Prostate gland (tissue), 2 donors: ENCODE data around the gene C1orf159. TPM values are rescaled to one million over a fixed set of nuclear protein-coding genes. Genes with fewer than 3 reads are reported as not detected.

Experiments
- DNase-seq: peaks from one replicate; pipeline ENCODE4 v3.0.0-alpha.2; 2019; ENCODE audit warnings: low spot score
- H3K27ac ChIP-seq, 2 donors: fragments of 200-600 bp; sonication (generic); 2 replicates each; pipeline ENCODE4 v1.5.1; 2017 to 2019
- H3K27me3 ChIP-seq: fragments of 200-600 bp; sonication (generic); replicated peaks from 2 replicates; pipeline ENCODE4 v1.5.1; 2019; ENCODE audit not compliant: insufficient read depth
- H3K36me3 ChIP-seq, 2 donors: fragments of 200-600 bp; sonication (generic); 1 replicate in 1 of 2; 2 replicates in 1 of 2; pipeline versions ENCODE4 v1.5.1 to v1.8.1; 2017 to 2019
- H3K4me1 ChIP-seq: fragments of 200-600 bp; sonication (generic); replicated peaks from 2 replicates; pipeline ENCODE4 v1.5.1; 2019
- H3K4me3 ChIP-seq, 2 donors: fragments of 200-600 bp; sonication (generic); 2 replicates each; pipeline ENCODE4 v1.5.1; 2017 to 2019
- H3K9me3 ChIP-seq: fragments of 200-600 bp; sonication (generic); 2 replicates; pipeline ENCODE4 v1.5.1; 2017
- POLR2A ChIP-seq: fragments of 450-650 bp; IDR thresholded peaks from one replicate; pipeline ENCODE4 v1.6.1; 2016; ENCODE audit warnings: antibody characterized with exemption, mild to moderate bottlenecking
- POLR2AphosphoS5 ChIP-seq: sonication (generic); formaldehyde crosslinking; IDR thresholded peaks from one replicate; pipeline ENCODE4 v1.6.1; 2017; ENCODE audit warnings: antibody characterized with exemption
- WGBS: methylation state at CpG from one replicate; pipeline ENCODE4 v1.1.5; 2018; 5-methylcytosine and 5-hydroxymethylcytosine counted together
- intact Hi-C: fragments of 100-400 bp; cut with DNase I; formaldehyde crosslinking; loops from one replicate; pipeline ENCODE4 v1.14.2; 2022
- total RNA-seq, 2 donors: library from RNA; depleted of rRNA; stranded (reverse); fragments of >200 nt; gene quantifications; one replicate each; pipeline ENCODE4 v1.1.0, GENCODE V29; 2016
- TF ChIP-seq, protein P1 (sequence below), 4 experiments: fragments of 200-600 bp in 2 of 4; fragments of 450-650 bp in 2 of 4; sonication (generic) in 2 of 4; IDR thresholded peaks; 1 replicate in 3 of 4; 2 replicates in 1 of 4; pipeline ENCODE4 v1.5.1; 2016 to 2019; ENCODE audit warnings: antibody characterized with exemption in 4 of 4, mild to moderate bottlenecking in 2 of 4, moderate library complexity in 2 of 4

Gene C1orf159
- total RNA-seq, 2 donors from 2014 or later = 20.0 to 26.4 TPM

DNA sequence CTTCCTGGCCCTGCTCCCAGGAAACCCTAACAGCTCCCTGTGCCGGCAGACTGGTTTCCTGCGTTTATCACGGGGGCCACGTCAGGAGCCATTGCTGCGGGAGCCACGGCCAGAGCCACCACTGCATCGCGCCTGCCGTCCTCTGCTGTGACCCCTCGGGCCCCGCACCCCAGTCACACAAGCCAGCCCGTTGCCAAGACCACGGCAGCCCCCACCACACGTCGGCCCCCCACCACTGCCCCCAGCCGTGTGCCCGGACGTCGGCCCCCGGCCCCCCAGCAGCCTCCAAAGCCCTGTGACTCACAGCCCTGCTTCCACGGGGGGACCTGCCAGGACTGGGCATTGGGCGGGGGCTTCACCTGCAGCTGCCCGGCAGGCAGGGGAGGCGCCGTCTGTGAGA lies 67.9 kb downstream of the C1orf159 start:
- H3K27me3 ChIP-seq = no peaks in the 10 kb centered on the region
- no peaks in the 10 kb centered on the region for H3K9me3 ChIP-seq
- H3K27ac ChIP-seq = no peak overlapping the region
- H3K4me1 ChIP-seq = no peaks in the 10 kb centered on the region
- intact Hi-C loops = no loop called here
- H3K36me3 ChIP-seq = no peaks in the 10 kb centered on the region
- WGBS = 86% methylated on average over 25 of the region's 25 CpGs
- no peak for DNase-seq
- TF ChIP-seq POLR2A (no peak), POLR2AphosphoS5 (no peak)
- TF ChIP-seq, protein P1, sequence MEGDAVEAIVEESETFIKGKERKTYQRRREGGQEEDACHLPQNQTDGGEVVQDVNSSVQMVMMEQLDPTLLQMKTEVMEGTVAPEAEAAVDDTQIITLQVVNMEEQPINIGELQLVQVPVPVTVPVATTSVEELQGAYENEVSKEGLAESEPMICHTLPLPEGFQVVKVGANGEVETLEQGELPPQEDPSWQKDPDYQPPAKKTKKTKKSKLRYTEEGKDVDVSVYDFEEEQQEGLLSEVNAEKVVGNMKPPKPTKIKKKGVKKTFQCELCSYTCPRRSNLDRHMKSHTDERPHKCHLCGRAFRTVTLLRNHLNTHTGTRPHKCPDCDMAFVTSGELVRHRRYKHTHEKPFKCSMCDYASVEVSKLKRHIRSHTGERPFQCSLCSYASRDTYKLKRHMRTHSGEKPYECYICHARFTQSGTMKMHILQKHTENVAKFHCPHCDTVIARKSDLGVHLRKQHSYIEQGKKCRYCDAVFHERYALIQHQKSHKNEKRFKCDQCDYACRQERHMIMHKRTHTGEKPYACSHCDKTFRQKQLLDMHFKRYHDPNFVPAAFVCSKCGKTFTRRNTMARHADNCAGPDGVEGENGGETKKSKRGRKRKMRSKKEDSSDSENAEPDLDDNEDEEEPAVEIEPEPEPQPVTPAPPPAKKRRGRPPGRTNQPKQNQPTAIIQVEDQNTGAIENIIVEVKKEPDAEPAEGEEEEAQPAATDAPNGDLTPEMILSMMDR (IDR thresholded peaks at IDR 0.05) = no peak
- H3K4me3 ChIP-seq = no peak overlapping the region

DNA sequence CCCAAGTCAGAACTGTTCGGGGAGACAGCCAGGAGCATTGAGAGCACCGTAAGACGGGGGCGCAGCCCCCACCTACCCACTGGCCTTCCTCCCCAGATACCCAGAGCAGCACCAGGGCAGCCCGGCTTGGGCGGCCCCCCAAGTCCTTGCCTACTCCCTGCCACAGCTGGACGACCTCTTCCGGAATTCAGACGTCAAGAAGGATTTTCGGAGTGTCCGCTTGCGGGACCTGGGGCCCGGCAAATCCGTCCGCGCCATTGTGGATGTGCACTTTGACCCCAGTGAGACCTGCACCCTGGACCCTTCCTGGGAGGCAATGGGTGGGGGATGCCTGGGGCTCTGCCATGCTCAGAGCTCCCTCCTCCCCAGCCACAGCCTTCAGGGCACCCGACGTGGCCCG lies 68.5 kb downstream of the C1orf159 start:
- 95% methylated on average over 19 of the region's 19 CpGs for WGBS
- intact Hi-C loops = no loop called here
- no peak overlapping the region for H3K27ac ChIP-seq
- TF ChIP-seq, protein P1 (IDR thresholded peaks at IDR 0.05) = no peak
- H3K36me3 ChIP-seq = no peaks in the 10 kb centered on the region
- H3K9me3 ChIP-seq = no peaks in the 10 kb centered on the region
- no peak overlapping the region for H3K4me3 ChIP-seq
- no peak for DNase-seq
- no peaks in the 10 kb centered on the region for H3K27me3 ChIP-seq
- no peaks in the 10 kb centered on the region for H3K4me1 ChIP-seq

DNA sequence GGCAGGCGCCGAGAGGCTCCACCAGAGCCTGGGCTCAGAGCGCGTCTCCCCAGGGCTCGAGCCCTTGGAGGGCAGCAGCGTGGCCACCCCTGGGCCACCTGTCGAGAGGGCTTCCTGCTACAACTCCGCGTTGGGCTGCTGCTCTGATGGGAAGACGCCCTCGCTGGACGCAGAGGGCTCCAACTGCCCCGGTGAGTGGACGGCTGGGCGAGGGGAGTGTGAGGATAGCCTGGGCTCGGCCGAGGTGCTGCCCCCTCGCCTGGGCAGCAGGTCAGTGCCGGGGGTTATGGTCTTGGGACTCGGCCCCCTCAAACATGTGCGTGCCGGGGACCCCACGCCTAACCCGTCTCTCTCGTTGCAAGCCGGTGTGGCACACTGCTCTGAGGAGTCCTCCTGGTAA lies 69.1 kb downstream of the C1orf159 start:
- Histone ChIP-seq H3K4me1 (no peaks in the 10 kb centered on the region), H3K27me3 (no peaks in the 10 kb centered on the region), H3K27ac (no peak overlapping the region), H3K36me3 (no peaks in the 10 kb centered on the region), H3K4me3 (no peak overlapping the region), H3K9me3 (no peaks in the 10 kb centered on the region)
- intact Hi-C loops = no loop called here
- DNase-seq = no peak
- no peak for TF ChIP-seq POLR2AphosphoS5
- TF ChIP-seq, protein P1 (IDR thresholded peaks at IDR 0.05) = no peak
- TF ChIP-seq POLR2A = no peak
- 96% methylated on average over 25 of the region's 26 CpGs for WGBS

DNA sequence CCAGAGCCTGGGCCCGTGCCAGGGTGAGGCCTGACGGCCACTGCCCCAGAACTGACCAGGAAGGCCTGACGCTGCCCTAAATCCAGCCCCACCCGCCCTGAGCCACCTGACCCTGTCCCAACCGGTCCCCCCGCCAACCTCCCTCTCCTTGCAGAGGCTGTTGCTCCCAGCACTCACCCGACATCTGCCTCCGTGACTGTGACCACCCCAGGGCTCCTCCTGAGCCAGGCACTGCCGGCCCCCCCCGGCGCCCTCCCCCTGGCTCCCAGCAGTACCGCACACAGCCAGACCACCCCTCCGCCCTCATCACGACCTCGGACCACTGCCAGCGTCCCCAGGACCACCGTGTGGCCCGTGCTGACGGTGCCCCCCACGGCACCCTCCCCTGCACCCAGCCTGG lies 69.6 kb downstream of the C1orf159 start:
- Histone ChIP-seq H3K9me3 (no peaks in the 10 kb centered on the region), H3K4me3 (no peak overlapping the region), H3K27ac (no peak overlapping the region), H3K4me1 (no peaks in the 10 kb centered on the region), H3K36me3 (no peaks in the 10 kb centered on the region), H3K27me3 (no peaks in the 10 kb centered on the region)
- WGBS = 91% methylated on average over 20 of the region's 20 CpGs
- DNase-seq = no peak
- intact Hi-C loops = no loop called here
- TF ChIP-seq, protein P1 (IDR thresholded peaks at IDR 0.05) = no peak
- TF ChIP-seq POLR2A = no peak
- TF ChIP-seq POLR2AphosphoS5 = no peak

DNA sequence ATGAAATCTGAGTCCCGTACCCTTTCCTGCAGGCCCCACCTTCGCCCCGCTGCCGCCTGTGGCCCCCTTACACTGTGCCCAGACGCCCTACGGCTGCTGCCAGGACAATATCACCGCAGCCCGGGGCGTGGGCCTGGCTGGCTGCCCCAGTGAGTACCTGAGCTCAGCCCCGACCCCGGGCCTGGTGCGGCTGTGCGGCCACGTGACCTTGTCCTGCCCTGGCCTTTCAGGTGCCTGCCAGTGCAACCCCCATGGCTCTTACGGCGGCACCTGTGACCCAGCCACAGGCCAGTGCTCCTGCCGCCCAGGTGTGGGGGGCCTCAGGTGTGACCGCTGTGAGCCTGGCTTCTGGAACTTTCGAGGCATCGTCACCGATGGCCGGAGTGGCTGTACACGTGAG lies 70.8 kb downstream of the C1orf159 start:
- Histone ChIP-seq H3K27ac (no peak overlapping the region), H3K4me1 (peaks cover 3% of the 10 kb centered on the region), H3K4me3 (no peak overlapping the region), H3K9me3 (no peaks in the 10 kb centered on the region), H3K36me3 (no peaks in the 10 kb centered on the region), H3K27me3 (no peaks in the 10 kb centered on the region)
- no peak for DNase-seq
- TF ChIP-seq POLR2A = no peak
- TF ChIP-seq, protein P1 (IDR thresholded peaks at IDR 0.05) = no peak
- 92% methylated on average over 19 of the region's 23 CpGs for WGBS
- intact Hi-C loops = no loop called here
